ENCODE results near the gene ZWILCH. TPM values are rescaled to one million over a fixed set of nuclear protein-coding genes. Genes with fewer than 3 reads are reported as not detected.
A peak's percentile ranks its signal among the peaks of the same experiment; 100 is the strongest.

Gene ZWILCH
- total and polyA plus RNA-seq, 5 experiments from 2014 or later = 5.9 to 12.8 (median 6.7) TPM

DNA sequence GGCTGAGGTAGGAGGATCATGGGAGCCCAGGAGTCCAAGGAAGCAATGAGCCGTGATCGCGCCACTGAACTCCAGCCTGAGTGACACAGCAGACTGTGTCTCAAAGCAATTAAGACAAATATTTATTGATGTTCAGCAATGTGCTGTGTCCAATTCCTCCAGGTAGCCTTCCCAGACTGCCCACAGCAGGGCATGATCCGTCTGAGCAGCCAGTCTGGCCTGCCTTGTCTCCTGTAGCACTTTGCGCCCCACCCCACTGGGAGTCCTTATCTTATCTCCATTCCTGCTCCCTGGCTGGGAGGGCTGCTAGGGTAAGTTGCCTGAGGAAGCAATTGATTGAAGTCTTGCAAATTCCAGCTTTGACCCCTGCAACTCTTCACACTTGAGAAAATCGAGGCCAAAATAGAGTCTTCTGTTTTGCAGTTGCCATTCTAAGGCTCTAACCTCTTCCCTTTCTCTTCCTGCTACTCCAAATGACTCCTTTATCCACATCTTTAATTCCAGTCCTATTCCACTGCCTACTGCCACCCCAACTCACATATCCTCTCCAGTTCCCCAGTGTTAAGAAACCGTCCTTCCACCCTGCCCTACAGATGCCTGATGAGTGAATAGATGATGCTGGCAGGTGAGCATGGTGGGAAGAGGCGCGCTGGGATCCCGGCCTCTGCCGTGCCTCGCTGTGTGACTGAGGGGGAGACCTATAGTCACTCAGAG, 87.5 kb downstream of the ZWILCH start:
- H3K4me1 Mint-ChIP-seq = no peaks in the 10 kb centered on the region
- H3K27me3 Mint-ChIP-seq = peaks cover 3 to 20% (median 15%) of the 10 kb centered on the region in 5 donors
- H3K4me3 Mint-ChIP-seq = no peak overlapping the region
- DNase-seq = peak in 1 of 10 donors; percentile 26
- H3K36me3 Mint-ChIP-seq = no peaks in the 10 kb centered on the region
- POLR2A ChIA-PET = no interaction called here
- no peak overlapping the region for H3K27ac Mint-ChIP-seq
- H3K9me3 Mint-ChIP-seq = no peaks in the 10 kb centered on the region
- no peak for ATAC-seq

DNA sequence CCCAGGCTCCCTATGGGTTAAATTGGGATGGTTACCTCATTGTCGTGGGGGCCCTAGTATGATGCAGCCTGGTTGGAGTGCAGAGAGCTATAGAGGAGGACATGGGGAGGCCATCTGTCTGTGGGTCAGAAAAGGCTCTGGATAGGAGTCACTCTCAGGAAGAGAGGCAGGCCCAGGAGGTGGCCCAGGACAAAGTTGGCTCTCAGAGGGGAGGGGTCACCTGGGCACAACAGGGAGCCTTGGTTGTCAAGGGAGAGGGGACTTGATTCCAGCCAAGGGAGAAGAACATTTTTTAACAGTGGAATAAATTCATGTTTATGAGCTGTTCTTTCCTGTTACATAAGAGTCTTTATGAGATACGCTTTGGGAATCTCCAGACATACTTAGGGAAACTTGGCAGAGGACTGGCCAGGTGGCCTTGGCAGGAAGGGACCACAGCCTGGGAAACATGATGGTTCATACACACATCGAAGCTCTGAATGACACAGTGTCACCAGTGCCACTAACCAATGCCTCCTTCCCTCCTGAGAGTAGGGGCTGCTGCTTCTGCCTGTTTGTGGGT, 88.2 kb downstream of the ZWILCH start:
- no peak overlapping the region for H3K27ac Mint-ChIP-seq
- H3K9me3 Mint-ChIP-seq = no peaks in the 10 kb centered on the region
- DNase-seq (peak in 1 of 10 donors; percentile 31), ATAC-seq (no peak)
- H3K4me3 Mint-ChIP-seq = no peak overlapping the region
- peaks cover under 1 to 13% (median 9%) of the 10 kb centered on the region in 5 donors for H3K27me3 Mint-ChIP-seq
- H3K36me3 Mint-ChIP-seq = no peaks in the 10 kb centered on the region
- H3K4me1 Mint-ChIP-seq = peaks cover 2 to 5% (median 5%) of the 10 kb centered on the region in 4 donors
- POLR2A ChIA-PET = no interaction called here

DNA sequence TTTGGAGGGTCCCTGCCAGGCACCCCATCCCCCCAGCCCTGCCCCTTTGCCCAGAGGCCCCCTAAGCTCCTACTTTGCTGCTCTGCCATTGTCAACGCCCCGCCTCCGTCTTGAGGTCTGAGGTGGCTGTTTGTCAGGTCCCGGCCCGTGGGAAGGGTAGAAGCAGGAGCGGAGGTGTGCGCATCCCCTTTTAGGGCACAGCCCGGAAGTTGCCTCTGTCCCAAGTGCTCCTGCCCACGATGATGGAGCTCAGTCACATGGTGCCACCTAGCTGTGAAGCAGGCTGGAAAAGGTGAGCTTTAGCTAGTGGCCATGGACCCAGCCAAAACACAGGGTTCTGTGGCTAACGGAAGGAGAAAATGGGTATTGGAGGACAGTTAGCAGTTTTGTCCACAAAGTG, 89.2 kb downstream of the ZWILCH start:
- peak in 1 of 10 donors; percentile 37 for DNase-seq
- Mint-ChIP-seq H3K4me3 (no peak overlapping the region), H3K36me3 (no peaks in the 10 kb centered on the region)

DNA sequence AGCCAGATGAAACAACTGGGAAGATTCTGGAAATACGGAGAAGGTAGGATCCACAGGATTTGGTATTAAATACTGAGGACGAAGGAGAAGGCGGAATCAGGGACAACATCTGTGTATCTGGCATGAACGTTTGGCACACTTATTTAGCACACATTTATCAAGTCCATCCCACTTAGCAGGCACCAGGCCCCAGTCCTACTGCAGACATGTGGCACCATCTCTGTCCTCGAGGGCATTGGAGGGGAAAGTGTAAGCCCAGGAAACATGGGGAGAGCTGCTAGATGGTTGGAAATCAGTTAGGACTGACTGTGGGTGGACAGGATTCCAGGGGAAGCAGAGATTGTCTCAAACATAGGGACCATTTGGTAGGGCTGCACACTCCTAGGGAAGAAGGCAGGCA, 89.7 kb downstream of the ZWILCH start:
- H3K9me3 Mint-ChIP-seq = no peaks in the 10 kb centered on the region
- peaks cover 4 to 10% (median 8%) of the 10 kb centered on the region in 4 donors for H3K4me1 Mint-ChIP-seq
- peak in 1 of 10 donors; percentile 21 for DNase-seq
- peaks cover 0 to 9% (median 3%) of the 10 kb centered on the region in 5 donors for H3K27me3 Mint-ChIP-seq
- no peak overlapping the region for H3K27ac Mint-ChIP-seq
- no peak for ATAC-seq
- no peaks in the 10 kb centered on the region for H3K36me3 Mint-ChIP-seq
- POLR2A ChIA-PET = no interaction called here
- no peak overlapping the region for H3K4me3 Mint-ChIP-seq

More for the DNA sequence above, 89.2 kb downstream of the ZWILCH start:
- H3K4me1 Mint-ChIP-seq = peaks cover 4 to 10% (median 8%) of the 10 kb centered on the region in 4 donors
- POLR2A ChIA-PET = no interaction called here
- ATAC-seq = no peak
- H3K27me3 Mint-ChIP-seq = peaks cover 0 to 9% (median 5%) of the 10 kb centered on the region in 5 donors
- H3K9me3 Mint-ChIP-seq = no peaks in the 10 kb centered on the region
- no peak overlapping the region for H3K27ac Mint-ChIP-seq

DNA sequence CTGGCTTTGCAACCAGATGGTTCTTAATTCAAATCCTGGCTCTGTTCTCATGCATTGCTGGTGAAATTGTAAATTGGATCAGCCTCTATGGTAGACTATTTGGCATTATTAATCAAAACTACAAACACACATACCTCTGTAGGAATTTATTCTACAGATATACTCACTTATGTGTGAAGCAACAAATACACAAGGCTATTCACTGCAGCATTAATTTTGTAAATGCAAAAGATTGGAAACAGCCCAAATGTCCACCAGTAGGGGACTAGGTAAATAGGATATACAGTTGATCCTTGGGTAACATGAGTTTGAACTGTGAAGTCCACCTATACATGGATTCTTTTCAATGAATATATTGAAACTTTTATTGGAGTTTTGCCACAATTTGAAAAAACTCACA, 90.2 kb downstream of the ZWILCH start:
- ATAC-seq = no peak
- H3K27ac Mint-ChIP-seq = no peak overlapping the region
- H3K4me1 Mint-ChIP-seq = peaks cover 4 to 10% (median 8%) of the 10 kb centered on the region in 4 donors
- POLR2A ChIA-PET = no interaction called here
- peaks cover 0 to 9% (median under 1%) of the 10 kb centered on the region in 5 donors for H3K27me3 Mint-ChIP-seq
- DNase-seq = no peak
- H3K36me3 Mint-ChIP-seq = no peaks in the 10 kb centered on the region
- no peak overlapping the region for H3K4me3 Mint-ChIP-seq
- no peaks in the 10 kb centered on the region for H3K9me3 Mint-ChIP-seq

DNA sequence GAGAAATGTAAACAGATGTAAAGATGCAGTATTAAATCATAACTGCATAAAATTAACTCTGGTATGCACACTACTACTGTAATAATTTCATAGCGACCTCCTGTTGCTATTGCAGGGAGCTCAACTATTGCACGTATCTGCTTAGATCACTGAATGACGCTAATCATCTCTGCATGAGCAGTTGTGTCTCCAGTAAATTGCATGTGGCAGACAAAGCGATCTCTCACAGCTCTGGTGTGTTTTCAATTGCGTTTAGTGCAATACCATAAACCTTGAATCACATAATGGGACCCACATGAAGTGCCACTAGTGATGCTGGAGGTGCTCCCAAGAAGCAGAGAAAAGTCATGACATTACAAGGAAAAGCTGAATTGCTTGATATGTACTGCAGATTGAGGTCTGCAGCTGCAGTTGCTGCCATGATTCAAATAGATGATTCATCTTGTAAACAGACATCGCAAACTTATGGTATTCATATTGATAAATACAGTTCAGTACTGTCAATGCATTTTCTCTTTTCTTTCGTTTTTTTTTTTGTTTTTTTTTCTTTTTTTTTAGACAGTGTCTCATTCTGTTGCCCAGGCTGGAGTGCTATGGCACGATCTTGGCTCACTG, 90.9 kb downstream of the ZWILCH start:
- Mint-ChIP-seq H3K4me1 (peaks cover 4 to 10% (median 8%) of the 10 kb centered on the region in 4 donors), H3K27ac (no peak overlapping the region), H3K27me3 (peaks cover 0 to 9% (median 0%) of the 10 kb centered on the region in 5 donors), H3K4me3 (no peak overlapping the region), H3K9me3 (no peaks in the 10 kb centered on the region), H3K36me3 (no peaks in the 10 kb centered on the region)
- no peak for ATAC-seq
- POLR2A ChIA-PET = interaction anchor here (0.7 kb wide), 1 partner anchor 17 kb away, joined by 4 read pairs; no protein-coding TSS in a partner anchor
- DNase-seq = no peak

DNA sequence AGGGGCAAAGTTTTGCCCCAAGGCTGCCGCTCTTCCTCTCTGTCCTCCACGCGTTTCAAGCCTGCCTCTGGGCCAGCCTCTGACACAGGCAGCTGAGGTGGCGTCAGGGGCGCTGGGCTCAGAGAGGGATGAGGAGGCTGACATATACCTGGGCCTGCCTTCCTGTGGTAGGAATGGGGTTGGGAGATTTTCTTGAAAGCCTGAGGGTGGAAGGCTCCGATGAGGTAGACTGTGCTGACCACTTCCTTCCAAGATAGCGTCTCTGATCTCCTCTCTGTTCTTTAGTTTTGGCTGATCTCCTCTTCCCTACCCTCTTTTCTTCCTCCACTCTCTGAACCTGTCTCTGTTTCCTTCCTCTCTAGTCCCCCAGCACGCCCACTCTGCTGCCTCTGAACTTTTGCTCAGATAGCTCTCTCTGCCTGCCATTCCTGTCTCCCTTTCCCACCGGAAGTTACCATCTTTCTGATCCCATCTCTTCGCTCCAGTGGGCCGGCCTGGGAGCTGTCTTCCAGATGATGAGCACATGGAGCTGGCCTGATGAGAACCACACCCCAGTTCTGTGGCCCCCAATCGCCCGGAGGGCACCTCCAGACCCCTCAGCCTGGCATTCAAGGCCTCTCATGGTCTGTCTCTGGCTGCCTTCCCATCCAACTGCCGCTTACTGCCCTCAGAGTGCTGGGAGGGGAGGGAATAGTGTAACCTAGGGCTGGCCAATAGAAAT, 93.1 kb downstream of the ZWILCH start:
- POLR2A ChIA-PET = no interaction called here
- DNase-seq = peak in 1 of 10 donors; percentile 57
- H3K4me3 Mint-ChIP-seq = peak overlapping the region in 2 of 10 donors; percentile 9 to 27

More for the DNA sequence above, 93.1 kb downstream of the ZWILCH start:
- H3K27me3 Mint-ChIP-seq = peaks cover 0 to 8% (median 3%) of the 10 kb centered on the region in 5 donors
- peak; percentile 61 to 67 for ATAC-seq
- H3K27ac Mint-ChIP-seq = peak overlapping the region in 7 of 10 donors; percentile 13 to 83 (median 47)
- no peaks in the 10 kb centered on the region for H3K9me3 Mint-ChIP-seq
- H3K4me1 Mint-ChIP-seq = peaks cover 4 to 10% (median 8%) of the 10 kb centered on the region in 4 donors
- no peaks in the 10 kb centered on the region for H3K36me3 Mint-ChIP-seq

Small RNA genes within 50 kb of the gene (microRNA-seq; reads per million reads assigned to microRNA genes)
- 1.4 reads per million for gene MIR4512 (ENCODE audit: borderline microRNAs expressed)

Other genes with a start within 250 kb of the ZWILCH start
- gene DIS3L, start 211.8 kb upstream of the ZWILCH start, total RNA-seq = 10 to 100 TPM; 39.8 to 41.0 TPM
- gene DIS3L, start 211.8 kb upstream of the ZWILCH start, polyA plus RNA-seq = 10 to 100 TPM; 25.5 to 41.0 (median 27.0) TPM
- 10 to 100 TPM; 13.6 to 14.4 TPM for gene TIPIN, start 148.6 kb upstream of the ZWILCH start, total RNA-seq
- 10 to 100 TPM in 2 of 3 donors, 1 to 10 TPM in 1; 9.0 to 12.1 (median 10.3) TPM for gene TIPIN, start 148.6 kb upstream of the ZWILCH start, polyA plus RNA-seq
- gene MAP2K1, start 118.4 kb upstream of the ZWILCH start, total RNA-seq = 10 to 100 TPM; 49.3 to 50.8 TPM
- 10 to 100 TPM; 34.7 to 41.7 (median 39.3) TPM for gene MAP2K1, start 118.4 kb upstream of the ZWILCH start, polyA plus RNA-seq
- gene SNAPC5, start 7.6 kb upstream of the ZWILCH start, total RNA-seq = 10 to 100 TPM; 42.0 to 49.3 TPM
- 10 to 100 TPM; 60.4 to 76.0 (median 69.6) TPM for gene SNAPC5, start 7.6 kb upstream of the ZWILCH start, polyA plus RNA-seq
- gene RPL4, start 471 bp upstream of the ZWILCH start, total RNA-seq = 1,000 to 10,000 TPM; 3,846 to 3,880 TPM
- gene RPL4, start 471 bp upstream of the ZWILCH start, polyA plus RNA-seq = 1,000 to 10,000 TPM; 1,518 to 1,766 (median 1,686) TPM
- gene LCTL, start 60.7 kb downstream of the ZWILCH start, total RNA-seq = not detected
- not detected for gene LCTL, start 60.7 kb downstream of the ZWILCH start, polyA plus RNA-seq
- under 1 TPM; 0.08 to 0.16 TPM for gene SMAD6, start 196.9 kb downstream of the ZWILCH start, total RNA-seq
- gene SMAD6, start 196.9 kb downstream of the ZWILCH start, polyA plus RNA-seq = not detected